ENCODE measurements around the gene MAFG.

GRCh38 chr17:81888105-81888987, 39.2 kb downstream of the MAFG start:
- TF ChIP-seq CTCF (IDR thresholded peaks at IDR 0.05; ENCODE audit: poor library complexity, severe bottlenecking) (no peak), REST (IDR thresholded peaks at IDR 0.05; ENCODE audit: borderline replicate concordance) (no peak)
